ENCODE data around the gene ATP11A. TPM values are rescaled to one million over a fixed set of nuclear protein-coding genes. Genes with fewer than 3 reads are reported as not detected.

Gene ATP11A
- total RNA-seq, 3 donors from 2014 or later = 22.1 to 27.2 (median 26.8) TPM

DNA sequence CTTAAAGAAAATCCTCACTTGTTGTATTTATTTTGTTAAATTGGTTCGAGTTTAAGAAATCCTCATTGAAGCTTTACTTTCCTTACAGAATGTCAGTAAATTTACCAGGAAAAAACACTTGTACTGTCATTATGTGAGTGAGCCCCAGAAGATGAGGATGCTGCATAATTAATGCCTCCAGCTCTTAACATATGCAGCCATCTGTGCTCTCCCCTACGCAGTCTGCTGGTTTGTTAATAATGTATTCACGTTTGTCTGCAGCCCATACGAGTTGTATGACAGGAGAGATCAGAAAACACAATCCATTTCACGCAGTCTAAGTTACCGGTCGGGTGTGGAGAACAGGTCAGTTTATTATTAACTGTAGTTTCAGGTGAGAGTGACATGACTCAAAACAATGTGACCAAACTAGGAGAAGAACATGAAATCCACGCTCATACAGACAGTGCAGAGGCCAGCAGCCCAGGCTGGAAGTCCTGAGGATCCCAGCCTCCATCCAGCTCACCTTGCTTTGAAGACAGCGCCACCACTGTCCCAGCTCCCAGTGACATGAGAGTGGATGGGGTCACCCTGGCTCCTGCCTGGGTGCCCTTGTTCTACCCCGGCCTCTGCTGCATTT lies 19.8 kb upstream of the ATP11A start:
- H3K36me3 ChIP-seq = no peaks in the 10 kb centered on the region
- no peak for DNase-seq (ENCODE audit: low spot score in 2 of 2)
- H3K4me1 ChIP-seq = no peaks in the 10 kb centered on the region
- H3K4me3 ChIP-seq = no peak overlapping the region
- no peak overlapping the region for H3K27ac ChIP-seq
- TF ChIP-seq, protein P1, sequence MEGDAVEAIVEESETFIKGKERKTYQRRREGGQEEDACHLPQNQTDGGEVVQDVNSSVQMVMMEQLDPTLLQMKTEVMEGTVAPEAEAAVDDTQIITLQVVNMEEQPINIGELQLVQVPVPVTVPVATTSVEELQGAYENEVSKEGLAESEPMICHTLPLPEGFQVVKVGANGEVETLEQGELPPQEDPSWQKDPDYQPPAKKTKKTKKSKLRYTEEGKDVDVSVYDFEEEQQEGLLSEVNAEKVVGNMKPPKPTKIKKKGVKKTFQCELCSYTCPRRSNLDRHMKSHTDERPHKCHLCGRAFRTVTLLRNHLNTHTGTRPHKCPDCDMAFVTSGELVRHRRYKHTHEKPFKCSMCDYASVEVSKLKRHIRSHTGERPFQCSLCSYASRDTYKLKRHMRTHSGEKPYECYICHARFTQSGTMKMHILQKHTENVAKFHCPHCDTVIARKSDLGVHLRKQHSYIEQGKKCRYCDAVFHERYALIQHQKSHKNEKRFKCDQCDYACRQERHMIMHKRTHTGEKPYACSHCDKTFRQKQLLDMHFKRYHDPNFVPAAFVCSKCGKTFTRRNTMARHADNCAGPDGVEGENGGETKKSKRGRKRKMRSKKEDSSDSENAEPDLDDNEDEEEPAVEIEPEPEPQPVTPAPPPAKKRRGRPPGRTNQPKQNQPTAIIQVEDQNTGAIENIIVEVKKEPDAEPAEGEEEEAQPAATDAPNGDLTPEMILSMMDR (IDR thresholded peaks at IDR 0.05) = no peak
- no peak for TF ChIP-seq POLR2AphosphoS5 (IDR thresholded peaks at IDR 0.05)
- TF ChIP-seq POLR2A (IDR thresholded peaks at IDR 0.05) = no peak
- intact Hi-C loops (cut with DNase I; ENCODE audit: low total_unique reads) = no loop called here
- H3K27me3 ChIP-seq = no peaks in the 10 kb centered on the region
- H3K9me3 ChIP-seq = no peaks in the 10 kb centered on the region

- no peaks in the 10 kb centered on the region for H3K9me3 ChIP-seq
- TF ChIP-seq POLR2AphosphoS5 (IDR thresholded peaks at IDR 0.05) = no peak
- TF ChIP-seq, protein P1 (IDR thresholded peaks at IDR 0.05) = no peak
- TF ChIP-seq POLR2A (IDR thresholded peaks at IDR 0.05) = no peak
- H3K4me3 ChIP-seq = no peak overlapping the region
- no peak overlapping the region for H3K27ac ChIP-seq
- intact Hi-C loops (cut with DNase I; ENCODE audit: low total_unique reads) = no loop called here
- no peaks in the 10 kb centered on the region for H3K27me3 ChIP-seq
- H3K4me1 ChIP-seq = no peaks in the 10 kb centered on the region
- H3K36me3 ChIP-seq = no peaks in the 10 kb centered on the region
- no peak for DNase-seq (ENCODE audit: low spot score in 2 of 2)
These were observed 19.0 kb upstream of the ATP11A start for GRCh38 chr13:112670864-112671263.

DNA sequence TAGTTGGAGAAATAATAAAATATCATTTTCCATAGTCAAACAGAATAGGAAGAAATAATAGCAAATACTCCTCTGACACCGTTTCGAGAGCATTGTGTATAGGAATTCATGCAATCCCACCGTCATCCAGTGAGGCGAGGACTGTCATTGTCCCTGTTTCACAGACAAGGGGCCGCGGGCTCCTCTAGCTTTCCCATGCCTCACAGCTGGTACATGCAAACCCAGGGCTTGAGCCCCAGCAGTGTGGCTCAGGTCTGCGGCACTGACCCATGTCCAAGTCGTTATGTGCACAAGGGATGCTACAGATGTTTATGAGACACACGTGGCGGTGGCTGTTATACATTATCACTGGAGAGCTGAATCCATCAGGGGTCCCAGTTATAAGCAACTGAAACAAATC lies 18.5 kb upstream of the ATP11A start:
- intact Hi-C loops (cut with DNase I; ENCODE audit: low total_unique reads) = no loop called here
- Histone ChIP-seq H3K27me3 (no peaks in the 10 kb centered on the region), H3K9me3 (no peaks in the 10 kb centered on the region), H3K4me3 (no peak overlapping the region), H3K36me3 (no peaks in the 10 kb centered on the region), H3K4me1 (no peaks in the 10 kb centered on the region), H3K27ac (no peak overlapping the region)
- TF ChIP-seq POLR2AphosphoS5 (IDR thresholded peaks at IDR 0.05) (no peak), POLR2A (IDR thresholded peaks at IDR 0.05) (no peak)
- TF ChIP-seq, protein P1 (IDR thresholded peaks at IDR 0.05) = no peak
- no peak for DNase-seq (ENCODE audit: low spot score in 2 of 2)

DNA sequence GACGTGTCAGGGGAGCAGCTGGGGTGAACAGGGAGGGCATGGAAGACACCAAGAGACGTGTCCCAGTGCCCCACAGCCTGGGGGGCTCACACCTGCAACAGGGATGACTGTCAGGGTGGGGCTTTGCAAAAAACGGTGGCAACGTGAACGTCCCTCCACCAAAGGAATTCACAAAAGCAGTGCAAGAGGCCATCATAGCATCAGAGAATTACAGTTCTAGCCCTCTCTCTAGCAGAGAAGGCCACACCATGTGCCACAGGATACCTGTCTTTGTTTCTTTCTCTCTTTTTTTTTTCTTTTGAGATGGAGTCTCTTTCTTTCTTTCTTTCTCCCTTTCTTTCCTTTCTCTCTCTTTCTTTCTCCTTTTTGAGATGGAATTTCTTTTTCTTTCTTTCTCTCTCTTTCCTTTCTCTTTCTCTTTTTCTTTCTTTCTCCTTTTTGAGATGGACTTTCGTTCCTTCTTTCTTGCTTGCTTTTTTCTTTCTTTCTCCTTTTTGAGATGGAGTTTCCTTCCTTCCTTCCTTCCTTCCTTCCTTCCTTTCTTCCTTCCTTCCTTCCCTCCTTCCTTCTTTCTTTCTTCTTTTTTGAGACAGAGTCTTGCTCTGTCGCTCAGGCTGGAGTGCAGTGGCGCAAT lies 17.1 kb upstream of the ATP11A start:
- no peak for DNase-seq (ENCODE audit: low spot score in 2 of 2)
- Histone ChIP-seq H3K27me3 (no peaks in the 10 kb centered on the region), H3K27ac (no peak overlapping the region), H3K4me1 (no peaks in the 10 kb centered on the region), H3K4me3 (no peak overlapping the region), H3K36me3 (no peaks in the 10 kb centered on the region), H3K9me3 (no peaks in the 10 kb centered on the region)
- no peak for TF ChIP-seq POLR2A (IDR thresholded peaks at IDR 0.05)
- TF ChIP-seq, protein P1 (IDR thresholded peaks at IDR 0.05) = no peak
- TF ChIP-seq POLR2AphosphoS5 (IDR thresholded peaks at IDR 0.05) = no peak
- intact Hi-C loops (cut with DNase I; ENCODE audit: low total_unique reads) = no loop called here
